Retinal pigment epithelial cell (primary cell): ENCODE measurements around the gene MUC12.

ENCODE experiments used
- DNase-seq: peaks from one replicate; pipeline ENCODE4 v3.0.0-alpha.2; 2010; ENCODE audit warnings: low read depth
- H3K4me3 ChIP-seq: 2 replicates; pipeline ENCODE4 v1.5.1; 2011; ENCODE audit warnings: mild to moderate bottlenecking, low read length, control low read depth, moderate library complexity
- CTCF ChIP-seq: conservative IDR thresholded peaks from 2 replicates; pipeline ENCODE4 v1.5.1; 2011; ENCODE audit warnings: low read depth, low read length, control low read depth, inconsistent platforms

MUC12 gene

GRCh38 chr7:101066141-101066832, 96.9 kb downstream of the MUC12 start:
- no peak for TF ChIP-seq CTCF
- H3K4me3 ChIP-seq = no peak overlapping the region
- no peak for DNase-seq

- DNase-seq = no peak
- no peak overlapping the region for H3K4me3 ChIP-seq
- no peak for TF ChIP-seq CTCF
Measured at GRCh38 chr7:101066833-101067177, 97.4 kb downstream of the MUC12 start.

GRCh38 chr7:101068401-101068800, 99.0 kb downstream of the MUC12 start:
- TF ChIP-seq CTCF = no peak
- DNase-seq = no peak
- no peak overlapping the region for H3K4me3 ChIP-seq
